Upper lobe of left lung (tissue), 4 donors: ENCODE measurements around the gene KRT76.

Experiments
- CTCF ChIP-seq, 6 experiments: fragments of 450-650 bp in 4 of 6; fragments of 200-600 bp in 2 of 6; sonication (generic) in 2 of 6; IDR thresholded peaks; one replicate each; pipeline ENCODE4 v1.5.1; 2016 to 2019; ENCODE audit warnings: antibody characterized with exemption in 6 of 6
- POLR2AphosphoS5 ChIP-seq, 2 donors: sonication (generic); formaldehyde crosslinking; IDR thresholded peaks; one replicate each; pipeline ENCODE4 v1.5.1; 2017; ENCODE audit warnings: antibody characterized with exemption in 2 of 2

DNA sequence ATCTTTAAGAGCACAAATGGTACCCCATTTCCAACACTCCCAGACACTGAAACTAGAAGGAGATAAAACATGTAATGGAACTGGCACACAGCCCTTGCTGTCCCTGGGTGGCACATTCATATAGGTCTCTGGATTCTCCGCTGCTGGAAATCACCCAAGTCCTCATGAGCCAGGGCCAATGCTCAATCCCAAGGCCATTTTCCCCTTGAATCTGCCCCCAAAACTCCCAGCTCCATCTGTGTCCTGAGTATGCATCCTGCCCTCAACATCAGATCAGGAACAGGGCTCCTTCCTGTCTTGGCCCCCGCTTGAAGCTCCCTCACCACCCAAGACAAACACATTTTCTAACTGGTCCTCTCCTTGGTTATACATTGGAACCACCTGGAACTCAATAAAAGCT lies 24.6 kb downstream of the KRT76 start:
- no peak for TF ChIP-seq POLR2AphosphoS5 (IDR thresholded peaks at IDR 0.05)
- TF ChIP-seq CTCF (IDR thresholded peaks at IDR 0.05): no peak
